Upper lobe of right lung (tissue), 1 donor: ENCODE data around the gene CFAP126. TPM values are rescaled to one million over a fixed set of nuclear protein-coding genes. Genes with fewer than 3 reads are reported as not detected.
"Not testable (repeated sequence)": the region's sequence is repeated elsewhere in the genome, so short reads cannot be mapped to it uniquely, and the experiment has no call there.

Experiments used
- ATAC-seq: fragments of 200-7000 bp; cut with Tn5 transposase; one replicate; pipeline ENCODE4 v1.9.1; 2020; ENCODE audit warnings: mild to moderate bottlenecking, moderate library complexity
- DNase-seq: peaks from one replicate; pipeline ENCODE4 v3.0.0-alpha.2; 2020
- H3K27ac ChIP-seq: fragments of 200-600 bp; one replicate; pipeline ENCODE4 v1.8.0; 2022
- H3K27me3 ChIP-seq: fragments of 200-600 bp; one replicate; pipeline ENCODE4 v1.8.0; 2022; ENCODE audit warnings: mild to moderate bottlenecking
- H3K36me3 ChIP-seq: fragments of 200-600 bp; one replicate; pipeline ENCODE4 v1.8.0; 2022
- H3K4me1 ChIP-seq: fragments of 200-600 bp; one replicate; pipeline ENCODE4 v1.8.0; 2022
- H3K4me3 ChIP-seq: fragments of 200-600 bp; one replicate; pipeline ENCODE4 v1.8.0; 2022; ENCODE audit warnings: mild to moderate bottlenecking
- H3K9me3 ChIP-seq: fragments of 200-600 bp; one replicate; pipeline ENCODE4 v1.8.0; 2022
- intact Hi-C: fragments of 100-400 bp; cut with DNase I; formaldehyde crosslinking; loops from one replicate; pipeline ENCODE4 v1.11.0; 2022
- total RNA-seq: library from RNA; stranded (reverse); fragmentation: NEBNext Ultra II Directional; extraction: Animal tissue kit (Norgen Biotek cat#: 25700); gene quantifications from one replicate; pipeline ENCODE4 v1.2.1, GENCODE V29; 2021
- TF ChIP-seq, protein P1 (sequence below): fragments of 200-600 bp; IDR thresholded peaks from one replicate; pipeline ENCODE4 v1.8.0; 2022; ENCODE audit warnings: antibody characterized with exemption
- donor health status: DM: no; HTN: yes; CAD: no; lungs with severe emphysema.

The CFAP126 gene
- total RNA-seq, 1 donor from 2014 or later, result not detected

DNA sequence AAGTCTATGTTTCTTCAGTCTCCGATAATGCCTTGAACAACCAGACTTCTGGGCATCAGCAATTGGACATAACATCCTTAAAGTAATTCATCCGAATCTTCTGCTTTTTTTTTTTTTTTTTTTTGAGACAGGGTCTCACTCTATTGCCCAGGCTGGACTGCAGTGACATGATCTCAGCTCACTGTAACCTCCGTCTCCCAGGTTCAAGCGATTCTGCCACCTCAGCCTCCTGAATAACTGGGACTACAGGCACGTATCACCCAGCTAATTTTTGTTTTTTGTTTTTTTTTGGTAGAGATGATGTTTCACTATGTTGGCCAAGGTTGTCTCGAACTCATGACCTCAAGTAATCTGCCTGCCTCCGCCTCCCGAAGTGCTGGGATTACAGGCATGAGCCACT is 23.9 kb upstream of the CFAP126 start:
- Histone ChIP-seq H3K9me3 (no peaks in the 10 kb centered on the region), H3K4me3 (no peak overlapping the region), H3K36me3 (no peaks in the 10 kb centered on the region), H3K27me3 (no peaks in the 10 kb centered on the region), H3K27ac (no peak overlapping the region), H3K4me1 (peaks cover 11% of the 10 kb centered on the region)
- DNase-seq, result no peak
- no peak for ATAC-seq
- TF ChIP-seq, protein P1, sequence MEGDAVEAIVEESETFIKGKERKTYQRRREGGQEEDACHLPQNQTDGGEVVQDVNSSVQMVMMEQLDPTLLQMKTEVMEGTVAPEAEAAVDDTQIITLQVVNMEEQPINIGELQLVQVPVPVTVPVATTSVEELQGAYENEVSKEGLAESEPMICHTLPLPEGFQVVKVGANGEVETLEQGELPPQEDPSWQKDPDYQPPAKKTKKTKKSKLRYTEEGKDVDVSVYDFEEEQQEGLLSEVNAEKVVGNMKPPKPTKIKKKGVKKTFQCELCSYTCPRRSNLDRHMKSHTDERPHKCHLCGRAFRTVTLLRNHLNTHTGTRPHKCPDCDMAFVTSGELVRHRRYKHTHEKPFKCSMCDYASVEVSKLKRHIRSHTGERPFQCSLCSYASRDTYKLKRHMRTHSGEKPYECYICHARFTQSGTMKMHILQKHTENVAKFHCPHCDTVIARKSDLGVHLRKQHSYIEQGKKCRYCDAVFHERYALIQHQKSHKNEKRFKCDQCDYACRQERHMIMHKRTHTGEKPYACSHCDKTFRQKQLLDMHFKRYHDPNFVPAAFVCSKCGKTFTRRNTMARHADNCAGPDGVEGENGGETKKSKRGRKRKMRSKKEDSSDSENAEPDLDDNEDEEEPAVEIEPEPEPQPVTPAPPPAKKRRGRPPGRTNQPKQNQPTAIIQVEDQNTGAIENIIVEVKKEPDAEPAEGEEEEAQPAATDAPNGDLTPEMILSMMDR, result no peak
- intact Hi-C loops, result no loop called here

DNA sequence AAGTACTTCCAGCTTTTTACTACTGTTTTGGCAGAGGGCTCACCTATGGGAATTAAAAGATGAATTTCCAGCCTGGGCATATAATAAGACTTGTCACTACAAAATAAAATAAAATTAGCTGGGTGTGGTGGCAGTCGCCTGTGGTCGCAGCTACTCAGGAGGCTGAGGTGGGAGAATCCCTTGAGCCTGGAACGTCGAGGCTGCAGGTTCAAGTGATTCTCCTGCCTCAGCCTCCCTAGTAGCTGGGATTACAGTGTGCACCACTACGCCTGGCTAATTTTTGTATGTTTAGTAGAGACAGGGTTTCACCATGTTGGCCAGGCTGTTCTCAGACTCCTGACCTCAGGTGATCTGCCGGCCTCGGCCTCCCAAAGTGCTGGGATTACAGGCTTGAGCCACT is 23.5 kb upstream of the CFAP126 start:
- Histone ChIP-seq H3K4me1 (peaks cover 11% of the 10 kb centered on the region), H3K4me3 (peak overlapping the region; percentile 61)
- intact Hi-C loops, H3K36me3 ChIP-seq, ATAC-seq, DNase-seq, H3K27ac ChIP-seq, H3K9me3 ChIP-seq, H3K27me3 ChIP-seq: not testable (repeated sequence)

DNA sequence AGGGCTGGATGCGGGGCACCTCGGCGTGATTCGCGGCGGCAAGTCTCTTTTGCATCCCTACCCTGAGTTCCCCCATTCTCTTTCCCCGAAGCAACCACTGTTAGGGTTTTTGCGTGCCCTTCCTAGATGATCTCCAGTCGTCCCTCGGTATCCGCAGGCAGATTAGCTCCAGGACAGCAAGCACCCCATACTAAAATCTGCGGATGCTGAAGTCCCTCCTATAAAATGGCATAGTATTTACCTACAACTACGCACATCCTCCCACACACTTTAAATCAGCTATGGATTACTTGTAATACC is 22.8 kb upstream of the CFAP126 start:
- Histone ChIP-seq H3K27me3 (no peaks in the 10 kb centered on the region), H3K4me1 (peaks cover 11% of the 10 kb centered on the region), H3K9me3 (no peaks in the 10 kb centered on the region), H3K27ac (peak overlapping the region; percentile 76), H3K4me3 (peak overlapping the region; percentile 61), H3K36me3 (no peaks in the 10 kb centered on the region)
- ATAC-seq (no peak), DNase-seq (no peak)
- intact Hi-C loops, result no loop called here
- TF ChIP-seq, protein P1, result no peak

DNA sequence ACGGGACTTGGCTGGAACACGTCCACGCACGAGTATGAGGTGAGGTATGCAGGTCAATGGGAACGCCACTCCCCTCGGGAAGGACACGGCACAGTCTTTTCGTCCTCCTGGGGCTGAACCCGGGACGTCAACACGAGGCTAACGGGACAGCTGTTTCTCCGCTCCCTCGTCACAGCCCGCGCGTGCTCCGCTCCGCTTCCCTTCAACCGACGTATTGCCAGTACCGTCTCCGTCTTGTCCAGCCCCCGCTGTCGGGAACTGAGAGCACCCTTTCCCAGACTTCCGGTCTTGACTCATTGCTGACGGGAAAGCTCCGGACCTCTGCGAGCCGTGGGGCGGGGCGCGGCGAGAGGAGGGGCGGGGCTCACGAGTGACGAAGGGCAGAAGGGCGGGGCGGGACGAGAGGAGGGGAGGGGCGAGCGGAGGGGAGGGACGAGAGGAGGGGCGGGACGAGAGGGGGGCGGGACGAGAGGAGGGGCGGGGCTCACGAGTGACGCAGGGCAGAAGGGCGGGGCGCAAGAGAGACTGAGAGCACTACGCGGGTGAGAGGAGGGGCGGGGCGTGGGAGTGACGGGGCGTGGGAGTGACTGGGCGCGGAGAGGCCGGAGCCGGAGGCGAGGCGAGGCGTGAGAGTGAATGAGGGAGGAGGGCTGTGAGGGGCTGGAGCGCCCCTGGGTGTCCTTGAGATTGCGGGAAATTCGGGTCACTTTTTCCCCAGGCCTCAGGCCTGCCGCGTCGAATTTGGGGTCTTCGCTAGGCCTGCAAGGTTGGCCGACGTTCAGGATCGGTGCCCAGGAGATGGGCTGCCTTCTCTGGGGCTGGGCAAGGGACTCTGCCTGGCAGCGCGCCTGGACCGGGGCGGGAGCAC is 22.2 kb upstream of the CFAP126 start:
- H3K27ac ChIP-seq, result peak overlapping the region; percentile 98
- H3K4me3 ChIP-seq, result peak overlapping the region; percentile 61
- no peaks in the 10 kb centered on the region for H3K36me3 ChIP-seq
- TF ChIP-seq, protein P1, result no peak
- peak; percentile 99 for DNase-seq
- peaks cover 11% of the 10 kb centered on the region for H3K4me1 ChIP-seq
- H3K9me3 ChIP-seq, result no peaks in the 10 kb centered on the region
- peak; percentile 96 for ATAC-seq
- intact Hi-C loops, result loop anchor here (10.0 kb wide), 1 partner anchor 165 kb away; the partner anchor contains the start of genes APOA2 and TOMM40L
- H3K27me3 ChIP-seq, result no peaks in the 10 kb centered on the region

DNA sequence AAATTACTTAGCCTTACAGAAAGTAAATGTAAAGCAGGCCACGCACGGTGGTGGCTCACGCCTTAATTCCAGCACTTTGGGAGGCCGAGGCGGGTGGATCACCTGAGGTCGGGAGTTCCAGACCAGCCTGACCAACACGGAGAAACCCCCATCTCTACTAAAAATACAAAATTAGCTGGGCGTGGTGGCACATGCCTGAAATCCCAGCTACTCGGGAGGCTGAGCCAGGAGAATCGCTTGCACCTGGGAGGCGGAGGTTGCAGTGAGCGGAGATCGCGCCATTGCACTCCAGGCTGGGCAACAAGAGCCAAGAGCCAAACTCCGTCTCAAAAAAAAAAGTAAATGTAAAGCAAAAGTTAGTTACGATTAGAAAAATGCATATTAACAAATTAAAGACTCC is 21.5 kb upstream of the CFAP126 start:
- not testable (repeated sequence) for H3K36me3 ChIP-seq, H3K27me3 ChIP-seq, DNase-seq, ATAC-seq, H3K9me3 ChIP-seq
- intact Hi-C loops, result loop anchor here (10.0 kb wide), 1 partner anchor 164 kb away; the partner anchor contains the start of genes APOA2 and TOMM40L
- peak overlapping the region; percentile 98 for H3K27ac ChIP-seq
- H3K4me3 ChIP-seq, result peak overlapping the region; percentile 61
- peaks cover 11% of the 10 kb centered on the region for H3K4me1 ChIP-seq

DNA sequence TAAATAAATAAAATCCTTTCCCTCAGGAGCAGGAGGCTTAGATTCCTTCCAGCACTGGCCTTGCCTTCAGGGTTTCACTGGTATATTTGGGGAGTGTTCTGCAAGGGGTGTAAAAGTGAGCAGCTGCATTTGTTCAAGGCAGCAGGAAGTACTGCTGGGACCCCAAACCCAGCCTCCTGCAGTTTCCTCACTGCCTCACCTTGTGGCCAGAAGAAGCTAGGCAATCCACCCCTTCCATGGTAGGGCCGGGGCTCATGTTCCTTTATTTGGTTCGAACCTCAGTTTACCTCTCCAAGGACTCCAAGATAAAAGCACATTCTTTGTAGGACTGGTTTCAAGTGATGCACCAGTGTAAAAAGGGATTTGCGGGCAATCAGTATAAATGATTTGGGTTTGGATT is 21.0 kb upstream of the CFAP126 start:
- H3K4me3 ChIP-seq, result no peak overlapping the region
- intact Hi-C loops, result loop anchor here (10.0 kb wide), 1 partner anchor 164 kb away; the partner anchor contains the start of genes APOA2 and TOMM40L
- peaks cover 11% of the 10 kb centered on the region for H3K4me1 ChIP-seq
- no peaks in the 10 kb centered on the region for H3K27me3 ChIP-seq
- DNase-seq (no peak), ATAC-seq (no peak)
- H3K36me3 ChIP-seq, result no peaks in the 10 kb centered on the region
- H3K9me3 ChIP-seq, result no peaks in the 10 kb centered on the region
- no peak overlapping the region for H3K27ac ChIP-seq
- TF ChIP-seq, protein P1, result no peak
